HL-60 (cell line): Measurements from ENCODE around the gene SCYGR6.
"Not testable (repeated sequence)": the region's sequence is repeated elsewhere in the genome, so short reads cannot be mapped to it uniquely, and the experiment has no call there.

Source experiments
- POLR2AphosphoS5 ChIP-seq: IDR thresholded peaks from 2 replicates; pipeline ENCODE4 v1.6.1; 2012; ENCODE audit warnings: low read depth
- TF ChIP-seq, protein P1 (sequence below): IDR thresholded peaks from one replicate; pipeline ENCODE4 v1.5.1; 2011; ENCODE audit warnings: low read length, control low read depth, inconsistent platforms; ENCODE audit not compliant: insufficient read depth
- TF ChIP-seq, protein P2 (sequence below): IDR thresholded peaks from 2 replicates; pipeline ENCODE4 v1.6.1; 2012; ENCODE audit warnings: low read depth; ENCODE audit not compliant: insufficient replicate concordance

DNA sequence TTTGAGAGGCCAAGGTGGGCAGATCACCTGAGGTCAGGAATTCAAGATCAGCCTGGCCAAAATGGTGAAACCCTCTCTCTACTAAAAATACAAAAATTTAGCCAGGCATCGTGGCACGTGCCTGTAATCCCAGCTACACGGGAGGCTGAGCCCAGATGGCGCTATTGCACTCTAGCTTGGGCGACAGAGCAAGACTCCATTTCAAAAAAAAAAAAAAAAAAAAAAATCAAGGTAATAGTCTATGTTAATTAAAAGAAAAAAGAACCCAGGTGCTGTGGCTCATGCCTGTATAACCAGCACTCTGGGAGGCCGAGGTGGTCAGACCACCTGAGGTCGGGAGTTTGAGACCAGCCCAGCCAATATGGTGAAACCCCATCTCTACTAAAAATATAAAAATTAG is 16.1 kb upstream of the SCYGR6 start:
- TF ChIP-seq, protein P1, sequence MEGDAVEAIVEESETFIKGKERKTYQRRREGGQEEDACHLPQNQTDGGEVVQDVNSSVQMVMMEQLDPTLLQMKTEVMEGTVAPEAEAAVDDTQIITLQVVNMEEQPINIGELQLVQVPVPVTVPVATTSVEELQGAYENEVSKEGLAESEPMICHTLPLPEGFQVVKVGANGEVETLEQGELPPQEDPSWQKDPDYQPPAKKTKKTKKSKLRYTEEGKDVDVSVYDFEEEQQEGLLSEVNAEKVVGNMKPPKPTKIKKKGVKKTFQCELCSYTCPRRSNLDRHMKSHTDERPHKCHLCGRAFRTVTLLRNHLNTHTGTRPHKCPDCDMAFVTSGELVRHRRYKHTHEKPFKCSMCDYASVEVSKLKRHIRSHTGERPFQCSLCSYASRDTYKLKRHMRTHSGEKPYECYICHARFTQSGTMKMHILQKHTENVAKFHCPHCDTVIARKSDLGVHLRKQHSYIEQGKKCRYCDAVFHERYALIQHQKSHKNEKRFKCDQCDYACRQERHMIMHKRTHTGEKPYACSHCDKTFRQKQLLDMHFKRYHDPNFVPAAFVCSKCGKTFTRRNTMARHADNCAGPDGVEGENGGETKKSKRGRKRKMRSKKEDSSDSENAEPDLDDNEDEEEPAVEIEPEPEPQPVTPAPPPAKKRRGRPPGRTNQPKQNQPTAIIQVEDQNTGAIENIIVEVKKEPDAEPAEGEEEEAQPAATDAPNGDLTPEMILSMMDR = not testable (repeated sequence)
- TF ChIP-seq, protein P2, sequence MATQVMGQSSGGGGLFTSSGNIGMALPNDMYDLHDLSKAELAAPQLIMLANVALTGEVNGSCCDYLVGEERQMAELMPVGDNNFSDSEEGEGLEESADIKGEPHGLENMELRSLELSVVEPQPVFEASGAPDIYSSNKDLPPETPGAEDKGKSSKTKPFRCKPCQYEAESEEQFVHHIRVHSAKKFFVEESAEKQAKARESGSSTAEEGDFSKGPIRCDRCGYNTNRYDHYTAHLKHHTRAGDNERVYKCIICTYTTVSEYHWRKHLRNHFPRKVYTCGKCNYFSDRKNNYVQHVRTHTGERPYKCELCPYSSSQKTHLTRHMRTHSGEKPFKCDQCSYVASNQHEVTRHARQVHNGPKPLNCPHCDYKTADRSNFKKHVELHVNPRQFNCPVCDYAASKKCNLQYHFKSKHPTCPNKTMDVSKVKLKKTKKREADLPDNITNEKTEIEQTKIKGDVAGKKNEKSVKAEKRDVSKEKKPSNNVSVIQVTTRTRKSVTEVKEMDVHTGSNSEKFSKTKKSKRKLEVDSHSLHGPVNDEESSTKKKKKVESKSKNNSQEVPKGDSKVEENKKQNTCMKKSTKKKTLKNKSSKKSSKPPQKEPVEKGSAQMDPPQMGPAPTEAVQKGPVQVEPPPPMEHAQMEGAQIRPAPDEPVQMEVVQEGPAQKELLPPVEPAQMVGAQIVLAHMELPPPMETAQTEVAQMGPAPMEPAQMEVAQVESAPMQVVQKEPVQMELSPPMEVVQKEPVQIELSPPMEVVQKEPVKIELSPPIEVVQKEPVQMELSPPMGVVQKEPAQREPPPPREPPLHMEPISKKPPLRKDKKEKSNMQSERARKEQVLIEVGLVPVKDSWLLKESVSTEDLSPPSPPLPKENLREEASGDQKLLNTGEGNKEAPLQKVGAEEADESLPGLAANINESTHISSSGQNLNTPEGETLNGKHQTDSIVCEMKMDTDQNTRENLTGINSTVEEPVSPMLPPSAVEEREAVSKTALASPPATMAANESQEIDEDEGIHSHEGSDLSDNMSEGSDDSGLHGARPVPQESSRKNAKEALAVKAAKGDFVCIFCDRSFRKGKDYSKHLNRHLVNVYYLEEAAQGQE = not testable (repeated sequence)
- TF ChIP-seq POLR2AphosphoS5 = not testable (repeated sequence)
